ENCODE results near the gene NFU1. TPM values are rescaled to one million over a fixed set of nuclear protein-coding genes. Genes with fewer than 3 reads are reported as not detected.

Gene NFU1
- 58.7 and 70.5 TPM in 2 replicates for total RNA-seq (2014; rRNA removed; shearing (Covaris generic))

- peak within 1 kb of the TSS; percentile 87 for H3K27ac ChIP-seq
- H3K36me3 ChIP-seq = no peaks in the 10 kb centered on the region
- H3K27me3 ChIP-seq = no peaks in the 10 kb centered on the region
- peak within 1 kb of the TSS; percentile 83 for H3K4me3 ChIP-seq
- 0 out of 2 replicates have a peak, but pooled peaks cover 3% of the 10 kb centered on the region for H3K4me1 ChIP-seq
- DNase-seq = peak; percentile 98
- no peaks in the 10 kb centered on the region for H3K9me3 ChIP-seq (replicated peaks)
Measured at GRCh38 chr2:69436938-69437750, at the start of gene NFU1. NFU1 (minus strand) TSS chr2:69437435; CDS start chr2:69437422, 13 bp downstream.

DNA sequence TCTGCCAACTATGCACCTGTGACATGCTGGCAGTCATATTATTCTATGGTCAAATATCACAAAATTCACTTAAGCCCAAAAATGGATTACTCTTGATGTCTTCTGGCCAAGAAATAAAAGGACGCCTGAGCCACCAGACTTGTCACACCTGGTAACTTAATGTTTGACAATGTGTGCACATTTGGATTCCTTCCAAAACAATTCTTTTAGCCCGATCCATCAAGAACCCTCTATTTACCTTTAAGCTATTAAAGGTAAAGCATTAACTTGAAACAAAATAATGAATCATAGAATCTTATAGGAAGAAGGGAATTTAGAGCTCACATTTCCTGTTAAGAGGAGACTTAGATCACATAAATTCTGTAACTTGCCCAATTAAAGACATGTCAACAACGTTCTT lies 46.5 kb upstream of the NFU1 start:
- no peak for DNase-seq
- Histone ChIP-seq H3K9me3 (replicated peaks) (no peaks in the 10 kb centered on the region), H3K27ac (no peak overlapping the region), H3K36me3 (peaks cover 4% of the 10 kb centered on the region; the same call in 1 of the 2 replicates), H3K4me1 (no peaks in the 10 kb centered on the region), H3K27me3 (no peaks in the 10 kb centered on the region), H3K4me3 (no peak overlapping the region)

GRCh38 chr2:69483024-69483423 lies 45.8 kb upstream of the NFU1 start:
- no peak overlapping the region for H3K27ac ChIP-seq
- H3K9me3 ChIP-seq (replicated peaks) = no peaks in the 10 kb centered on the region
- no peaks in the 10 kb centered on the region for H3K4me1 ChIP-seq
- no peak overlapping the region for H3K4me3 ChIP-seq
- no peaks in the 10 kb centered on the region for H3K27me3 ChIP-seq
- H3K36me3 ChIP-seq = no peaks in the 10 kb centered on the region
- DNase-seq = no peak

- H3K27ac ChIP-seq = no peak overlapping the region
- DNase-seq = no peak
- H3K4me1 ChIP-seq = no peaks in the 10 kb centered on the region
- H3K9me3 ChIP-seq (replicated peaks) = no peaks in the 10 kb centered on the region
- H3K27me3 ChIP-seq = no peaks in the 10 kb centered on the region
- no peaks in the 10 kb centered on the region for H3K36me3 ChIP-seq
- no peak overlapping the region for H3K4me3 ChIP-seq
Measured at GRCh38 chr2:69482471-69482870, 45.2 kb upstream of the NFU1 start.

- H3K27ac ChIP-seq = no peak overlapping the region
- H3K9me3 ChIP-seq (replicated peaks) = no peaks in the 10 kb centered on the region; the same call in 1 of the 2 replicates
- no peaks in the 10 kb centered on the region for H3K36me3 ChIP-seq
- H3K4me3 ChIP-seq = no peak overlapping the region
- H3K27me3 ChIP-seq = no peaks in the 10 kb centered on the region
- no peak for DNase-seq
- H3K4me1 ChIP-seq = no peaks in the 10 kb centered on the region
Measured at GRCh38 chr2:69481421-69481820, 44.2 kb upstream of the NFU1 start.

GRCh38 chr2:69477627-69478026 lies 40.4 kb upstream of the NFU1 start:
- no peaks in the 10 kb centered on the region; the same call in 1 of the 2 replicates for H3K9me3 ChIP-seq (replicated peaks)
- H3K4me1 ChIP-seq = no peaks in the 10 kb centered on the region
- DNase-seq = no peak
- no peak overlapping the region for H3K27ac ChIP-seq
- no peaks in the 10 kb centered on the region for H3K36me3 ChIP-seq
- H3K27me3 ChIP-seq = no peaks in the 10 kb centered on the region
- no peak overlapping the region for H3K4me3 ChIP-seq

DNA sequence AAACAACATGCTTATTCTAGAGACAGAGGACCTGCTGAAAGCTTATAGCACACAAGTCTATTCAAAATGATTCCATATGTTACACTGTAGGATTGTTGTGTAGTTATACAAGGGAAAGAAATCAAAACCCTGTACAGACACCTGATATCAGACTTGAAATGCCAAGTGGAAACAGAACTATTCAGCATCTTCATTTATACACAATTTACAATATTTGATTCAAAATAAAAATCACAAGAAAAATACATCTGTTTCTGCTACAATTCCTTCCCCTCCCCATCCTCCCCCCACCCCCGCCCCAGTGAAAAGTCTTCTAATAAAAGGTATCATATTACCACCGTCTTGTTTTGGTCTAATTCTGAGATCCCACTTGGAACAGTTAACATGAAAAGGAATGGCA lies 37.5 kb upstream of the NFU1 start:
- no peaks in the 10 kb centered on the region for H3K27me3 ChIP-seq
- H3K4me1 ChIP-seq = no peaks in the 10 kb centered on the region
- DNase-seq = no peak
- no peaks in the 10 kb centered on the region for H3K36me3 ChIP-seq
- no peak overlapping the region for H3K4me3 ChIP-seq
- H3K9me3 ChIP-seq (replicated peaks) = no peaks in the 10 kb centered on the region; the same call in 1 of the 2 replicates
- no peak overlapping the region for H3K27ac ChIP-seq

DNA sequence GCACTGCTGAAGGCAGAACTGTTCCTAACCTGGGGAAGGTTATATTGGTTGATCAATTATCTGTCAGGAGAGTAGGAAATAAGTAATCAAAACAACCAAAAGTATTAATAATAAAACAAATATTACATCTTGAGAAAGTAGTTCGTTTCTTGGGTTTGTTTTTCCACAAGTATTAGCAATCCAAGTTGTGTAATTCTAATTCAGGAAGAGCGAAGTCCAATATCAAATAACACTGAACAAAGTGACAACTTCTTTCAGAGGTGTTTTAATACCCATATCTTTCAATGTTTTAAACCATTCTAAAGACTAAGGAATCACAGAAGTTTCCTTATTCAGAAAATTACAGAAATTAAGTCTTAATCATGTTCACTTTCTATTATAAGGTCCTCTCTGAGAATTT lies 34.6 kb upstream of the NFU1 start:
- Histone ChIP-seq H3K9me3 (replicated peaks) (no peaks in the 10 kb centered on the region; the same call in 1 of the 2 replicates), H3K27me3 (no peaks in the 10 kb centered on the region), H3K36me3 (no peaks in the 10 kb centered on the region), H3K4me1 (peaks cover 4% of the 10 kb centered on the region; the same call in 1 of the 2 replicates), H3K4me3 (no peak overlapping the region), H3K27ac (no peak overlapping the region)
- DNase-seq = no peak

GRCh38 chr2:69470911-69471310 lies 33.7 kb upstream of the NFU1 start:
- Histone ChIP-seq H3K4me3 (no peak overlapping the region), H3K4me1 (peaks cover 4% of the 10 kb centered on the region; the same call in 1 of the 2 replicates), H3K36me3 (no peaks in the 10 kb centered on the region), H3K27me3 (no peaks in the 10 kb centered on the region), H3K27ac (no peak overlapping the region), H3K9me3 (replicated peaks) (no peaks in the 10 kb centered on the region)
- DNase-seq = no peak

DNA sequence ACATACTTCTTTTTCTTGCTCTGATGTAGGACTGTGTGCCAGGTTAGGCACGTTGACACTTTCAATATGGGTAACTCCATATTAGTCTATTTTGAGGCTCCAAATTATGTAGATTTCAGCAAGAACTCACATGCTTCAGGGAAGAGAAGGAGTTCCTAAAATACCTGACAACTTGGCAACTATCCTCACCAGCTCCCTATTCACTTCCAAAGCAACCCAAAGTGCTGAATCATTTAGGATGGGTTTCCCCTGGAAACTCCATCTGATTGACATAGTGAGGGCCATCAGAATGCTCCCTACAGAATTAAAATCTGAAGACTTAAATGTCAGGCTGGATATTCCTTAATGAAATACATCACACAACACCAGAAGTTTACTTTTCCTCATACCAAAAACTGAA lies 32.5 kb upstream of the NFU1 start:
- no peaks in the 10 kb centered on the region for H3K27me3 ChIP-seq
- H3K9me3 ChIP-seq (replicated peaks) = no peaks in the 10 kb centered on the region
- no peak for DNase-seq
- H3K4me3 ChIP-seq = no peak overlapping the region
- no peak overlapping the region for H3K27ac ChIP-seq
- H3K4me1 ChIP-seq = peaks cover 4% of the 10 kb centered on the region; the same call in 1 of the 2 replicates
- no peaks in the 10 kb centered on the region for H3K36me3 ChIP-seq

DNA sequence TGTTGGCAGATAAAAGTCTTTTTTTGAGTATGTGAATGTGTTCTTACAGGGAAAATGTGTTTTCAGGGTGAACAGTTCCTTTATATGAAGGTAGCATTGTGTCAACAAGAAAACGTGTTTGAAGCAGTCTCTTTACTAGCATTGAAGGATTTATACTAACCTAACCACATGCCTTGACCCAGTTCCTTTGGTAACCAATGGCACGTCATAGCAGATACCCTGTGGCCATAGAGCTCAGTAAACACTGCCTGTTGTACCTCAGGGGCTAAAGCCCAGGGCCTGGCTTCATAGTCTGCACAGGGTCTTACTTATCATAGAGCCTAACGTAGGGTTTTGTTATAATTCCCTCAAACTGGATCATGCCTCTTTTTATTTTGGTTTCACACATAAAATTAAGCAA lies 32.1 kb upstream of the NFU1 start:
- Histone ChIP-seq H3K4me3 (no peak overlapping the region), H3K27me3 (no peaks in the 10 kb centered on the region), H3K9me3 (replicated peaks) (no peaks in the 10 kb centered on the region), H3K4me1 (peaks cover 4% of the 10 kb centered on the region; the same call in 1 of the 2 replicates), H3K27ac (no peak overlapping the region), H3K36me3 (no peaks in the 10 kb centered on the region)
- DNase-seq = no peak

- H3K27ac ChIP-seq = no peak overlapping the region
- H3K9me3 ChIP-seq (replicated peaks) = no peaks in the 10 kb centered on the region
- no peak overlapping the region for H3K4me3 ChIP-seq
- peaks cover 4% of the 10 kb centered on the region; the same call in 1 of the 2 replicates for H3K4me1 ChIP-seq
- peak in 1 of 2 experiments; percentile 11 for DNase-seq
- H3K27me3 ChIP-seq = no peaks in the 10 kb centered on the region
- no peaks in the 10 kb centered on the region for H3K36me3 ChIP-seq
Measured at GRCh38 chr2:69466728-69467127, 29.5 kb upstream of the NFU1 start.

DNA sequence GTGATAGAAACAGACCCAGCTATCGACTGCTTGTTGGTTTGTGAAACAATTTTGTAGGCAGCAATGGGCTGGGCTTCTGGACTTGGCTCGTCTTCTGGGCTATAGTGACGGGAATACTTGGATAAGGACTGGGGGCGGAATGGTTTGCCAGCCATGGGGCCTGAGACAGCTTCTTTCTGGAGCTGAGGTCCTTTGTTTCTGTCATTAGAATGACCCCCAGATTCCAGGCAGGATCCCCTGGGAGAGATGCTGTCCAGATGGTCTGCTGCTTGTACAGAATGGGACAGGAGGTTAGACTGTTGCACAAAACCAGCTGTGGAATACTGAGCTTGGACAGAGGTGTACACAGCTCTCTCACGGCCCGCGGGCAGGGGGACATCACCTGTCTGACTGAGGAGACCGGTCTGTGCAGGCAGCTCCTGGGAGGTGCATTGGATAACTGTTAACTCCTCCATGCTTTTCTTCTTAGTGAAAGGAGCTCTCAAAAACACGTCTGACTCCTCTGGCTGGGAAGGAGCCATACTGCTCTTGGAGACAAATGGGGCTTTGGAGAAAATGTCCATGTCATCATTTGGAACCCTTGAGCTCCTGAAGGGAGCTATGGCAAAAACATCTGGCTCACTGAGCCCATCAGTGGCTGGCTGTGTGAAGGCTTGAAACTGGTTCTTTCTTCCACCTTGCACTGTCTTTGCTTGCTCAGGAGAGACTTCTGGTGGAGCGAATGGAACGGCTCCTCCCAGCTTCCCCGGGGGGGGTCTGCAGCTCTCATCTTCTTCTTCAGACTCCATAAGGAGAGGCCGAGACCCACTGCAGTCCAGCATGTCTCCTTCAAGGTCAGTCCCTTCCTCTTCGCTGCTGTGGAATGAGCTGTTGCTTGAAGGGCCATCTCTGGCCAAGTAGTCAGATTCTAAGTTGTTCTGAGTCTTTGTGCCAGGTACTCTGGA lies 28.6 kb upstream of the NFU1 start:
- H3K27me3 ChIP-seq = no peaks in the 10 kb centered on the region
- H3K27ac ChIP-seq = no peak overlapping the region
- H3K4me3 ChIP-seq = no peak overlapping the region
- DNase-seq = no peak
- H3K36me3 ChIP-seq = no peaks in the 10 kb centered on the region
- H3K4me1 ChIP-seq = peaks cover 4% of the 10 kb centered on the region; the same call in 1 of the 2 replicates
- no peaks in the 10 kb centered on the region for H3K9me3 ChIP-seq (replicated peaks)

GRCh38 chr2:69464575-69464974 lies 27.3 kb upstream of the NFU1 start:
- H3K27ac ChIP-seq = no peak overlapping the region
- H3K36me3 ChIP-seq = no peaks in the 10 kb centered on the region
- no peak for DNase-seq
- H3K4me3 ChIP-seq = no peak overlapping the region
- peaks cover 4% of the 10 kb centered on the region; the same call in 1 of the 2 replicates for H3K4me1 ChIP-seq
- H3K9me3 ChIP-seq (replicated peaks) = no peaks in the 10 kb centered on the region
- no peaks in the 10 kb centered on the region for H3K27me3 ChIP-seq

GRCh38 chr2:69462780-69463179 lies 25.5 kb upstream of the NFU1 start:
- H3K36me3 ChIP-seq = no peaks in the 10 kb centered on the region
- no peaks in the 10 kb centered on the region for H3K9me3 ChIP-seq (replicated peaks)
- H3K4me3 ChIP-seq = no peak overlapping the region
- no peaks in the 10 kb centered on the region for H3K27me3 ChIP-seq
- peaks cover 4% of the 10 kb centered on the region; the same call in 1 of the 2 replicates for H3K4me1 ChIP-seq
- DNase-seq = peak in 1 of 2 experiments; percentile 26
- H3K27ac ChIP-seq = no peak overlapping the region

Data from SJCRH30 (cell line).